Astrocyte of the spinal cord (primary cell): Measurements from ENCODE around the gene PPP1R9A.
A peak's percentile ranks its signal among the peaks of the same experiment; 100 is the strongest.

Source experiments
- DNase-seq: peaks from one replicate; pipeline ENCODE4 v3.0.0; 2011; ENCODE audit warnings: low read depth, low spot score
- H3K4me3 ChIP-seq: 2 replicates; pipeline ENCODE4 v1.5.1; 2011; ENCODE audit warnings: low read depth, mild to moderate bottlenecking, low read length, moderate library complexity
- CTCF ChIP-seq: IDR thresholded peaks from 2 replicates; pipeline ENCODE4 v1.5.1; 2012; ENCODE audit warnings: low read depth, mild to moderate bottlenecking, low read length, inconsistent platforms
- in situ Hi-C: cut with HindIII; loops from 2 replicates; pipeline ENCODE4 v1.10.0; 2017; ENCODE audit warnings: low sequenced_read_pairs

Gene PPP1R9A

DNA sequence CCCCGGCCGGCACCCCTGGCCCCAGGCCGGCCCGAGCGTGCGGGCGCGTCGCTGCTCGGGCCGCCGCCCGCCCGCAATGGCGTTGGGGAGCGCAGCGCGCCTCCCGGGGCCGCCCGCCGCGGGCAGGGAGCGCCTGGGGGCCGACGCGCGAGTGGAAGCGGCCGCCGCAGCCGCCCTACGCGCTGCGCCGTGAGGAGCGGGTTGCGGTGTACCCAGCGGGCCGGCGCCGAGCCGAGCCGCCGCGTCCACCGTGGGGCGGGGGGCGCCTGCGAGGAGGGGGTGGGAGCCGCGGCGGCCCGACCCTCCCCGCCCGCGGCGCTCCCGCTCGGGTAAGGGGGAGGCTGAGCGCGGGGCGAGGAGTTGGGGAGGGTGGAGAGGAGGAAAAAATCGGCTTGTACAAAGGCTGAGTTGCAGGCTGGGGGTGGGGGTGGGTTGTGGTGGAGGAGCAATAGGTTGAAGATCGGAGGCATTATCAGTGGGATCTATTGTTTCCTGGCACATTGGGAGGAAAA lies 473 bp downstream of the PPP1R9A start:
- no peak for TF ChIP-seq CTCF
- no peak for DNase-seq
- H3K4me3 ChIP-seq: peak overlapping the region; percentile 65
- in situ Hi-C loops: no loop called here

- no peak for TF ChIP-seq CTCF
- in situ Hi-C loops: no loop called here
- peak overlapping the region; percentile 65 for H3K4me3 ChIP-seq
- peak; percentile 41 for DNase-seq
These were observed 1.2 kb downstream of the PPP1R9A start for GRCh38 chr7:94908323-94909178.

DNA sequence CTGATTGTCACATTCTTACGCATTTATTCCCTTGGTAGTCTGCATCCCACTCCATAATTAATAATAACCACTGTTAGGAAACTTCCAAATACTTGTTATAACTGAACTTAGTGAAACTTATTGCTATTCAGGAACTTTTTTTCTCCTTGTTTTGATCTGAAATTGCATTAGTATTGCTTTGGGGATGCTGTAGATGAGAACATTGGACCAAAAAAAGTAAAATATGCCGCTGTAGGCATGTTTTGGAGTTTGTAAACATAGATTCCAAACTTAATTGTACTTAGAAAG lies 1.7 kb downstream of the PPP1R9A start:
- H3K4me3 ChIP-seq: peak overlapping the region; percentile 65
- no peak for TF ChIP-seq CTCF
- peak; percentile 5 for DNase-seq
- in situ Hi-C loops: no loop called here

DNA sequence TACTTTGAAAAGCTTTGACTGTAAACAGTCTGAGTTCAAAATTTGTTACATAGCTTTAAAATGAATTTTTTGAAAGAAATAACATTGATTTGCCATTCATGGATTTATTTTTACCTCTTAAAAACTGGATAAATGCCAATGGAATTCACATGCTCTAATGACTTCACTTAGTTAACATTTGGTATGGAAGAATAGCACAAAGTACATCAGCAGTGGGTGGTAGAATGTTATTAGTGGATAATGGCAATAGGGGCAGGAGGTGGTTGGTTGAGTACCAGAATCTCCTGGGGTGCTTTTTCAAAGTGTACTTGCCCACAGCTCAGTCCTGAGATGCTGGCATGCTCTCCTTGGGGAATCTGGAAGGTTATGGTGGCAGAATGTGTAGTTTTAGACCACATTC lies 4.7 kb downstream of the PPP1R9A start:
- no peak for DNase-seq
- H3K4me3 ChIP-seq: no peak overlapping the region
- in situ Hi-C loops: no loop called here
- TF ChIP-seq CTCF: no peak

DNA sequence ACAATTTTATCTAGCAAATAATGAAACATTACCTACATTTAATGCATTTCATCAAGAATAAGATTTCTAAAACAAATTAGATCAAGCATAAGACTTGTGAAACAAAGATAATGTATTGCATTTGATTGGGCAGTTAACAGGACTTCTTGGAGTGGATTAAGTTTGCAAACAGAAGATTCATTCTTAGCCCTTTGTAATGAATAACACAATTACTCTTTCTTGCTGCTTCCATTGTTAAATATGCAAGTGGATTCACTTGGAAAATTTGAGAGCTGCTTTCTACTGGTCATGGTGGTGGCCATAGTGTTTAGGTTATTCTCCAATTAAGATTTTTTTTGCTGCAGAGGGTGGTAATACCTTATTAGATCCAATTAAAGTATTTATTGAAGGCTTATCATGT lies 6.0 kb downstream of the PPP1R9A start:
- no peak for DNase-seq
- H3K4me3 ChIP-seq: no peak overlapping the region
- no peak for TF ChIP-seq CTCF
- in situ Hi-C loops: no loop called here

- DNase-seq: no peak
- H3K4me3 ChIP-seq: no peak overlapping the region
- no peak for TF ChIP-seq CTCF
- in situ Hi-C loops: no loop called here
These were observed 14.5 kb downstream of the PPP1R9A start for GRCh38 chr7:94921911-94922310.

- no peak overlapping the region for H3K4me3 ChIP-seq
- in situ Hi-C loops: no loop called here
- DNase-seq: no peak
- TF ChIP-seq CTCF: no peak
These were observed 15.1 kb downstream of the PPP1R9A start for GRCh38 chr7:94922457-94922856.
